8988T (cell line): ENCODE measurements around the gene CLCF1.
"Not testable (repeated sequence)": the region's sequence is repeated elsewhere in the genome, so short reads cannot be mapped to it uniquely, and the experiment has no call there.

Experiments
- DNase-seq: peaks from one replicate; pipeline ENCODE4 v3.0.0; 2011

Gene CLCF1

DNA sequence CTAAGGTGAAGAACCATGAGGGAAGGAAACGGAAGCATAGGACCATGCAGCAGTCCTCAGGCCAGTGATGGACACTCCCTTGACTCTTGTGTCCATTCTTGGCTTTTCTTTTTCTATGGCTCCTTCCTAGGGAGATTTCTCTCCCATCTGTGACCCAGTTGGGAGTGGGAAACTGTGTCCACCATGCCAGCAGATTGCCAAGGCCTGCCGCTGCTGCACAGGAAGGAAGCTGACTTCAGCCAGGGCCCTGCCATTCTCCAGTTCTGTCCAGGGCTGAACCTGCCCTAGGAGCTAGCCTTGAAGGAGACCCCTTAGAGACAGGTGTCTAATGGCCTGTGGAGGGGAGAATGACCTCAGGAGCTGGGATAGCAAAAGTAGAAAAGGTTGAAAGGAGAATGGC lies 52.7 kb downstream of the CLCF1 start:
- DNase-seq: no peak

DNA sequence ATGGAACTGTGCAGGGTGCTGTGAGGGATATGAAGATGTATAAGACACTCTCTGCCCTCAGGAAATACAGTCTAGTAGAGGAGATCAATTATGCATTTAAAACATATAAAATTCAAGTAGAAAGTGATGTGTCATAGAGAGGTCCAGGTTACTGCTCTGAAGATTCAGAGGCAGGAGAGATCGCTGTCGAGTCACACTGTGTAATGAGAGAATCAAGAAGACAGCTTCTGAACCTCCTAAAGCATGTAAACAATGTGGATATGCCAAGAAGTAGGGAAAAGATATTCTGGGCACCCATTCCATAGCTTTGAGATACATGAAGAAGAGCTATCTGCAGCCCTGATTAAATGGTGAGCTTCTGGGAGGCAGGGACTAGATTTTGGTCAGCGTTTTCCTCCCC lies 53.4 kb downstream of the CLCF1 start:
- DNase-seq: no peak

DNA sequence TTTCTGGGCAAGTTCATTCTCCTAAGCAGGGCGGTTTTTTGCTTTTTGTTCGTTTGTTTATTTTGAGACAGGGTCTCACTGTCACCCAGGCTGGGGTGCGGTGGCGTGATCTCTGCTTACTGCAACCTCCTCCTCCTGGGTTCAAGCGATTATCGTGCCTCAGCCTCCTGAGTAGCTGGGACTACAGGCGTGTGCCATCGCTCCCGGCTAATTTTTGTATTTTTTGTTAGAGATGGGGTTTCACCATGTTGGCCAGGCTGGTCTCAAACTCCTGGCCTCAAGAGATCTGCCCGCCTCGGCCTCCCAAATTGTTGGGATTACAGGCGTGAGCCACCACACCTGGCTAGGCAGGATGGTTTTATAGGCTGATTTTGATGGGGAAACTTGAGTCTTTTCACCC lies 54.5 kb downstream of the CLCF1 start:
- DNase-seq: not testable (repeated sequence)

DNA sequence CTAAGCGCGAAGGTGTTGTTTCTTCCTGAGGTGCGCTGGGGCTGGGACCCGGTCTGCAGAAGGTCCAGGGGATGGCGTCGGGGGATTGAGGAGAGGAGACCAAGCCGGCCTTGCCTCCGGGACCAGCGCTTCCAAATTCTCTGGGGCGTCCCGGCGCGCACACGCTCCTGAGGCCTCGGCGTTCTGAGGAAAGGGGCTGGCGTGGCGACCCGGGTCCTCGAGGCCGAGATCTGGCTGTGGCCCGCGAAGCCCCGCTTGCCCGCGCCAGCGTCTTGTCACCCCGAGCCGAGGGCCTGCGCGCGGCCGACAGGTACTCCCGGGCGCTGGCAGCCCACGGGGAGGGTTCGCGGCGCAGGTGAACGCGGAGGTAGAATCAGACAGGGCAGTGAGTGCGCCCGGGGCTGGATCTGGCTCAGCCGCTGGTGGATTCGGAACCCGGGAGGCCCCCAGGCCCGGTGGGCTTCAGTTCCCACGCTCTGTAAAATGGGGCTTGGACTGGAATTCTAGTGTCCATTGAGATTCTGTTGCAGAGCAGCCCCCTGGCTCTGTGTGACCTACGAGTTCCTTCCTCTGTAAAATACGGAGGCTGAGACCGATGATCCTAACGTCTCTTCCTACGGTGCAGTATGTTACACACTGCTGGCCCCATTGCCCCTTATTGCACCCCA lies 55.4 kb downstream of the CLCF1 start:
- DNase-seq: no peak

DNA sequence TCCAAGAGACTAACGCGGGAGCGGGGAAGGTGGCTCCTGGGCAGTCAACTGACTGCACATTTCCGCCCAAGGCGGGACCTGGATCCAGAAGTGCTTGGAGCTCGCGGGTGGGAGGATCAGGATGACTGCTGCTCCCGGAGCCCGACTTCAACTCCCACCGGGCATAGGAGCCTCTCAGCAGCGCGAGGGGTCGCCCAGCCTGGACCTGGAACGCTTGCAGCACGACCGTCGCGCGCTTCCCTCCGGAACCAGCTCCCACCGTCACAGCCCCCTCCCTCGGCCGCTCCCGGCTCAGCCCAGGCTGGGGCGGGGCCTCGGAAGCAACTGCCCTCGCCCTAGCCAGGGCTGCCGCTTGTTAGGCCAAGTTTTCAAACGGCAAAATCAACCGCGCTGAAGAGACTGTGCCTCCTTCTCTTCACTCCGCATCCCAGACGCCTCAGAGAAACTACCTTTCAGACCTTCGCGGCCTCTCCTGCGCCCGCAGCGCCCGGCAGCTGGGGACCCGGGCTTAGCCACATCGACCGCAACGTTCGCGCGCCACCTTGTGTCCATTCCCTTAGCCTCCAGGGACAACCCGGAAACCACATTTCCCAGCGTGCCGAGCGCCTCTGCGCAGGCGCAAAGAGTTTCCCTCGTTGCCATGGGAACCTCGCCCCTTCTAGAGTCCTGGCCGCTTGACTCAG lies 56.1 kb downstream of the CLCF1 start:
- peak; percentile 99 for DNase-seq

DNA sequence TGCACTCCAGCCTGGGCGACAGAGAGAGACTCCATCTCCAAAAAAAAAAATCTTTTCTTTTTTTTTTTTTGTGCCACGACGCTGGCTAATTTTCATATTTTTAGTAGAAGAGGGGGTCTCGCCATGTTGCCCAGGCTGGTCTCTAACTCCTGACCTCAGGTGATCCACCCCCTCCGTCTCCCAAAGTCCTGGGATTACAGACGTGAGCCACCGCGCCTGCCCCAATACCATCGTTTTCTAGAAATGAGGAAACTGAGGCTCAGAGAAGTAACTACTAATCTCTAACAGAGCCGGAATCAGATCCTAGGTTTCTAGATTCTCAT lies 56.6 kb downstream of the CLCF1 start:
- no peak for DNase-seq

DNA sequence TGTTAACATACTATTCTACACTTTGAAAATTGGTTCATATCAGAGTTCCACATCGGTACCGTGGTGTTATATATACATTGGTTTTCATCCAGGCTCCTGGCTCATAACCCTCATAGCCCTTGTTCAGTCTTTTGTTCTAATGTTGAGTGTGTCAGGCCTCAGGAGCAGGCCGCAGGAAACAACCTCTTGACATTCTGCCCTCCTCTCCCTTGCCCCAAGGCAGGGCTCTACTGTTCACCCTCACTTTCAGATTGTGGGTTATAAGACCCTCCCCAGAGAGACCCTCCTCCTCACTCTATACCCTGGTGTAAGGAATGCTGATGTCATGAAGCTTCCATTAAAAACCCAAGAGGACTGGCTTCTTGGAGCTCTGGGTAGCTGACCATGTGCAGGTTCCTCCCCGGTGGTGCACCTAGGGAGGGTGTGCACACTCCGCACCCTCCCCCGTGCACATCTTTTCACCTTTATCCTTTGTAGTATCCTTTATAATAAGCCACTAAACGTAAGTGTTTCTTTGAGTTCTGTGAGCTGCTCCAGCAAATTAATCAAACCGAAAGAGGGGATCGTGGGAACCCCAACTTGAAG lies 58.0 kb downstream of the CLCF1 start:
- no peak for DNase-seq

DNA sequence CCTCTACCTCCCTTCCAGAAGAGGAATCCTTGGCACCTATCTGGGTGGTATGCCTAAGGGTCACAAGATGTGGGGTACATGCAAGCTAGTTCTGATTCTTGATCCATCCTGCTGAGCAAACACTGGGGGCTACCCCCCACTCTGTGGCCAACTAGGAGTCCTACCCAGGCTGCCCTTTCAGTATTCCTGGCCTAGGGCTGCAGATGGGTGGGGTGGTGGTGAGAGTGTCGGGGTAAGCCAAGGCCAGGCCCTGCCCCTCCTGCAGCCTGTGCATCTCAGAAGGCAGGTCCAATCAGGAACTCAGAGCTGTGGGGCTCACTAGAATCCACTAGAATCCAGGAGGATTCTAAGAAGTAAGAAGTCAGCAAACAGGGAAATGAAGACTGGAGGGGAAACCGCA lies 59.2 kb downstream of the CLCF1 start:
- DNase-seq: no peak
